Measurements from ENCODE around the gene AGFG1.

Gene AGFG1

DNA sequence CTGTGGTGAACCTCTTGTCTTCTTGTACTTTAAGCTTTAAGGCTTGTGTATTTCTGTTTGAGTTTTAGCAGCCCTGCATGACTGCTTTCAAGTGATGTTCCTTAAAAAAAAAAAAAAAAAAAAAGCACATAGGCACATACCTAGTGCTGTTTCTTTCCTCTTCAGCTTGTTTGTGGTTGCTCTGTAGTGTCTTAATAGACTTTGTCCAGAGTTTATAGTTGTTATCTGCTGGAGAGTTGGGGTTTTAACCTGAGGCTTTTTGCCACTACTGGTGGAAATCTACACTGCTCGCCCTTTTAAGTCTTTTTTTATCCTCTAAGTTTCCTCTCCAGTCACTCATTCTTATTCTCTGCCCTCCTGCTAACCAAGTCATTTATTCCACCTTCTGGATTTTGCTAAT is 34.5 kb downstream of the AGFG1 start:
- H3K27ac ChIP-seq (replicated peaks), result no peak overlapping the region
- no peaks in the 10 kb centered on the region for H3K27me3 ChIP-seq (ENCODE audit: insufficient read depth, poor library complexity, severe bottlenecking)
- no peak for DNase-seq (ENCODE audit: low read depth in 1 of 2, low spot score in 1 of 2)
- TF ChIP-seq, protein P1, sequence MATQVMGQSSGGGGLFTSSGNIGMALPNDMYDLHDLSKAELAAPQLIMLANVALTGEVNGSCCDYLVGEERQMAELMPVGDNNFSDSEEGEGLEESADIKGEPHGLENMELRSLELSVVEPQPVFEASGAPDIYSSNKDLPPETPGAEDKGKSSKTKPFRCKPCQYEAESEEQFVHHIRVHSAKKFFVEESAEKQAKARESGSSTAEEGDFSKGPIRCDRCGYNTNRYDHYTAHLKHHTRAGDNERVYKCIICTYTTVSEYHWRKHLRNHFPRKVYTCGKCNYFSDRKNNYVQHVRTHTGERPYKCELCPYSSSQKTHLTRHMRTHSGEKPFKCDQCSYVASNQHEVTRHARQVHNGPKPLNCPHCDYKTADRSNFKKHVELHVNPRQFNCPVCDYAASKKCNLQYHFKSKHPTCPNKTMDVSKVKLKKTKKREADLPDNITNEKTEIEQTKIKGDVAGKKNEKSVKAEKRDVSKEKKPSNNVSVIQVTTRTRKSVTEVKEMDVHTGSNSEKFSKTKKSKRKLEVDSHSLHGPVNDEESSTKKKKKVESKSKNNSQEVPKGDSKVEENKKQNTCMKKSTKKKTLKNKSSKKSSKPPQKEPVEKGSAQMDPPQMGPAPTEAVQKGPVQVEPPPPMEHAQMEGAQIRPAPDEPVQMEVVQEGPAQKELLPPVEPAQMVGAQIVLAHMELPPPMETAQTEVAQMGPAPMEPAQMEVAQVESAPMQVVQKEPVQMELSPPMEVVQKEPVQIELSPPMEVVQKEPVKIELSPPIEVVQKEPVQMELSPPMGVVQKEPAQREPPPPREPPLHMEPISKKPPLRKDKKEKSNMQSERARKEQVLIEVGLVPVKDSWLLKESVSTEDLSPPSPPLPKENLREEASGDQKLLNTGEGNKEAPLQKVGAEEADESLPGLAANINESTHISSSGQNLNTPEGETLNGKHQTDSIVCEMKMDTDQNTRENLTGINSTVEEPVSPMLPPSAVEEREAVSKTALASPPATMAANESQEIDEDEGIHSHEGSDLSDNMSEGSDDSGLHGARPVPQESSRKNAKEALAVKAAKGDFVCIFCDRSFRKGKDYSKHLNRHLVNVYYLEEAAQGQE (IDR thresholded peaks at IDR 0.05; ENCODE audit: insufficient replicate concordance, low read depth), result no peak
- TF ChIP-seq, protein P2, sequence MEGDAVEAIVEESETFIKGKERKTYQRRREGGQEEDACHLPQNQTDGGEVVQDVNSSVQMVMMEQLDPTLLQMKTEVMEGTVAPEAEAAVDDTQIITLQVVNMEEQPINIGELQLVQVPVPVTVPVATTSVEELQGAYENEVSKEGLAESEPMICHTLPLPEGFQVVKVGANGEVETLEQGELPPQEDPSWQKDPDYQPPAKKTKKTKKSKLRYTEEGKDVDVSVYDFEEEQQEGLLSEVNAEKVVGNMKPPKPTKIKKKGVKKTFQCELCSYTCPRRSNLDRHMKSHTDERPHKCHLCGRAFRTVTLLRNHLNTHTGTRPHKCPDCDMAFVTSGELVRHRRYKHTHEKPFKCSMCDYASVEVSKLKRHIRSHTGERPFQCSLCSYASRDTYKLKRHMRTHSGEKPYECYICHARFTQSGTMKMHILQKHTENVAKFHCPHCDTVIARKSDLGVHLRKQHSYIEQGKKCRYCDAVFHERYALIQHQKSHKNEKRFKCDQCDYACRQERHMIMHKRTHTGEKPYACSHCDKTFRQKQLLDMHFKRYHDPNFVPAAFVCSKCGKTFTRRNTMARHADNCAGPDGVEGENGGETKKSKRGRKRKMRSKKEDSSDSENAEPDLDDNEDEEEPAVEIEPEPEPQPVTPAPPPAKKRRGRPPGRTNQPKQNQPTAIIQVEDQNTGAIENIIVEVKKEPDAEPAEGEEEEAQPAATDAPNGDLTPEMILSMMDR (IDR thresholded peaks at IDR 0.05; ENCODE audit: insufficient read depth, low read length), result no peak
- TF ChIP-seq GABPA (IDR thresholded peaks at IDR 0.05; ENCODE audit: low read depth) (no peak), POLR2AphosphoS5 (IDR thresholded peaks at IDR 0.05; ENCODE audit: low read depth) (no peak), SPI1 (IDR thresholded peaks at IDR 0.05; ENCODE audit: borderline replicate concordance, low read depth) (no peak)
- no peak overlapping the region for H3K4me3 ChIP-seq (replicated peaks; ENCODE audit: insufficient read depth, low read length)

DNA sequence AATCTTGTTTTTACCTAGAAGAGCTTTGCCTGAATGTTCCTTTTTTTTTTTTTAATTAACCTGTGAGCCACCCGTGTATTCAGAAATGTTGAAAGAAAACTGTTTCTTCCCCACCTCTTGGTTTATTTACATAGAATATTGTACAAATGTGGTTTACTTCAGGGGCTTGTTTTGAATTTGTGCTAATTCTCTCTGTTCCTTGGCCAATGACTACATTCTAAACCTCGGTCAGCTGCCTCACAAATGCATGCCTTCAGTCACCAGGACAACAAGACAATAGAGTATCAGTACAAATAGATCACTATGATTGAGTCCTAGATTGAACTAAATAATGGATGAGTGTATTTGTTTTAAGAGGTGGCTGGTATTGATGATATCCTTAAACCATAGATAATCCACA is 36.0 kb downstream of the AGFG1 start:
- TF ChIP-seq GABPA (IDR thresholded peaks at IDR 0.05; ENCODE audit: low read depth), result no peak
- TF ChIP-seq, protein P2 (IDR thresholded peaks at IDR 0.05; ENCODE audit: insufficient read depth, low read length), result no peak
- TF ChIP-seq POLR2AphosphoS5 (IDR thresholded peaks at IDR 0.05; ENCODE audit: low read depth), result no peak
- no peak for TF ChIP-seq SPI1 (IDR thresholded peaks at IDR 0.05; ENCODE audit: borderline replicate concordance, low read depth)
- TF ChIP-seq, protein P1 (IDR thresholded peaks at IDR 0.05; ENCODE audit: insufficient replicate concordance, low read depth), result no peak
- no peak overlapping the region for H3K4me3 ChIP-seq (replicated peaks; ENCODE audit: insufficient read depth, low read length)
- H3K27ac ChIP-seq (replicated peaks), result no peak overlapping the region
- no peaks in the 10 kb centered on the region for H3K27me3 ChIP-seq (ENCODE audit: insufficient read depth, poor library complexity, severe bottlenecking)
- no peak for DNase-seq (ENCODE audit: low read depth in 1 of 2, low spot score in 1 of 2)

DNA sequence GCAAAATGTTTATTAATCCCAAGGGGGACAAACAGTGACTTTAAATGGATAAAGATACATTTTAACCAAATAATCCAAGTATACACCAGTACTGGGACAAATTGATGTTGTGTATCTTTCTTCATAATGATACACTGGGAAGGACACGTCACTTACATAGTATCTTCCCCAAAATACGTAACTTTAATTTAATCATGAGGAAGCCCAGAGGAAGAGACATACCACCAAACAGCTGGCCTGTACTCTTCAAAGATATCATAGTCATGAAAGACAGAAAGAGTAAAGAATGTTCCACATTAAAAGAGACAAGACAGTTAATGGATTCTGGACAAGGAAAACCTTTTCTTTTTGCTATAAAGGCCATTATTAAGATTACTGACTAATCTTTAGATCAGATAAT is 37.1 kb downstream of the AGFG1 start:
- no peak for DNase-seq (ENCODE audit: low read depth in 1 of 2, low spot score in 1 of 2)
- no peaks in the 10 kb centered on the region for H3K27me3 ChIP-seq (ENCODE audit: insufficient read depth, poor library complexity, severe bottlenecking)
- H3K4me3 ChIP-seq (replicated peaks; ENCODE audit: insufficient read depth, low read length), result no peak overlapping the region
- H3K27ac ChIP-seq (replicated peaks), result no peak overlapping the region
- TF ChIP-seq SPI1 (IDR thresholded peaks at IDR 0.05; ENCODE audit: borderline replicate concordance, low read depth) (no peak), POLR2AphosphoS5 (IDR thresholded peaks at IDR 0.05; ENCODE audit: low read depth) (no peak), GABPA (IDR thresholded peaks at IDR 0.05; ENCODE audit: low read depth) (no peak)
- TF ChIP-seq, protein P2 (IDR thresholded peaks at IDR 0.05; ENCODE audit: insufficient read depth, low read length), result no peak
- TF ChIP-seq, protein P1 (IDR thresholded peaks at IDR 0.05; ENCODE audit: insufficient replicate concordance, low read depth), result no peak
